HG03565 (cell line): ENCODE results near the gene TRMT11.

ENCODE experiments used
- ATAC-seq: cut with Tn5 transposase; IDR thresholded peaks from one replicate; pipeline ENCODE4 v1.9.1; 2021; ENCODE audit warnings: mild to moderate bottlenecking, moderate library complexity; ENCODE audit not compliant: unreplicated experiment

TRMT11 gene

GRCh38 chr6:126072834-126073233 lies 86.5 kb downstream of the TRMT11 start:
- no peak for ATAC-seq

- ATAC-seq = no peak
Observed at GRCh38 chr6:126075335-126076071, 89.2 kb downstream of the TRMT11 start.

- ATAC-seq = no peak
Observed at GRCh38 chr6:126076992-126077664, 90.8 kb downstream of the TRMT11 start.

- ATAC-seq = no peak
Observed at GRCh38 chr6:126077810-126078776, 91.8 kb downstream of the TRMT11 start.

- ATAC-seq = no peak
Observed at GRCh38 chr6:126083875-126084274, 97.5 kb downstream of the TRMT11 start.

- peak; percentile 66 for ATAC-seq
Observed at GRCh38 chr6:126086560-126086959, 100.2 kb downstream of the TRMT11 start.
